HepG2 (cell line): Measurements from ENCODE around the gene AFDN. TPM values are rescaled to one million over a fixed set of nuclear protein-coding genes. Genes with fewer than 3 reads are reported as not detected.

ENCODE experiments used
- GATAD2A ChIP-seq: IDR thresholded peaks from 2 replicates; pipeline ENCODE4 v1.6.1; 2016
- GRHL1 ChIP-seq: sonication (generic); formaldehyde crosslinking; conservative IDR thresholded peaks from 2 replicates; pipeline ENCODE4 v1.8.0; 2022; ENCODE audit warnings: missing genetic modification reagents
- HCFC1 ChIP-seq: fragments of 150-350 bp; IDR thresholded peaks from 2 replicates; pipeline ENCODE4 v1.6.1; 2014; ENCODE audit warnings: low read depth, low read length
- HOXA5 ChIP-seq: sonication (generic); formaldehyde crosslinking; IDR thresholded peaks from 2 replicates; pipeline ENCODE4 v1.4.0; 2020; ENCODE audit warnings: missing genetic modification reagents
- JUNB ChIP-seq: sonication (generic); formaldehyde crosslinking; IDR thresholded peaks from 2 replicates; pipeline ENCODE4 v1.8.0; 2022; ENCODE audit warnings: missing genetic modification reagents, mild to moderate bottlenecking, borderline replicate concordance
- MIER2 ChIP-seq: IDR thresholded peaks from 2 replicates; pipeline ENCODE4 v1.6.1; 2016; ENCODE audit warnings: missing biosample characterization, missing genetic modification reagents
- NRL ChIP-seq: sonication (generic); formaldehyde crosslinking; IDR thresholded peaks from 2 replicates; pipeline ENCODE4 v1.5.0; 2020; ENCODE audit warnings: missing genetic modification reagents, mild to moderate bottlenecking, moderate library complexity, borderline replicate concordance
- PCBP2 ChIP-seq: fragments of 200-400 bp; formaldehyde crosslinking; optimal IDR thresholded peaks from 2 replicates; pipeline ENCODE3; 2018; ENCODE audit warnings: low read length, low read depth; ENCODE audit not compliant: poor library complexity, severe bottlenecking
- PLRG1 ChIP-seq: fragments of 450-650 bp; conservative IDR thresholded peaks from 2 replicates; pipeline ENCODE4 v1.6.1; 2016
- POLR2AphosphoS2 ChIP-seq: IDR thresholded peaks from 2 replicates; pipeline ENCODE4 v1.6.1; 2011; ENCODE audit warnings: low read depth, low read length, improper control_type of control experiment
- TRIM22 ChIP-seq: fragments of 450-650 bp; IDR thresholded peaks from 2 replicates; pipeline ENCODE4 v1.6.1; 2017
- XBP1 ChIP-seq: sonication (generic); formaldehyde crosslinking; IDR thresholded peaks from 2 replicates; pipeline ENCODE4 v1.5.0; 2020; ENCODE audit warnings: missing genetic modification reagents
- ZFP36L2 ChIP-seq: sonication (generic); formaldehyde crosslinking; IDR thresholded peaks from 2 replicates; pipeline ENCODE4 v1.4.0; 2020; ENCODE audit warnings: missing genetic modification reagents
- ZNF12 ChIP-seq: sonication (generic); formaldehyde crosslinking; IDR thresholded peaks from 2 replicates; pipeline ENCODE4 v1.5.0; 2020; ENCODE audit warnings: missing genetic modification reagents
- ZNF20 ChIP-seq: sonication (generic); formaldehyde crosslinking; IDR thresholded peaks from 2 replicates; pipeline ENCODE4 v1.4.0; 2020; ENCODE audit warnings: mild to moderate bottlenecking, moderate library complexity, missing genetic modification reagents
- ZNF460 ChIP-seq: sonication (generic); formaldehyde crosslinking; IDR thresholded peaks from 2 replicates; pipeline ENCODE4 v1.5.1; 2020; ENCODE audit warnings: missing genetic modification reagents, mild to moderate bottlenecking, borderline replicate concordance
- ZNF589 ChIP-seq: sonication (generic); formaldehyde crosslinking; conservative IDR thresholded peaks from 2 replicates; pipeline ENCODE4 v1.8.0; 2022; ENCODE audit warnings: mild to moderate bottlenecking, moderate library complexity, missing genetic modification reagents
- ZNF749 ChIP-seq: sonication (generic); formaldehyde crosslinking; IDR thresholded peaks from 2 replicates; pipeline ENCODE4 v1.8.0; 2022; ENCODE audit warnings: mild to moderate bottlenecking, missing genetic modification reagents, moderate library complexity, borderline replicate concordance
- ZNF839 ChIP-seq: sonication (generic); formaldehyde crosslinking; IDR thresholded peaks from 2 replicates; pipeline ENCODE4 v1.4.0; 2020; ENCODE audit warnings: missing genetic modification reagents, mild to moderate bottlenecking, borderline replicate concordance
- polyA plus RNA-seq, 8 experiments: library from polyadenylated mRNA; depleted of rRNA in 3 of 8; stranded (reverse) in 7 of 8; unstranded in 1 of 8; fragments of >200 nt; fragmentation: Illumina TruSeq in 4 of 8; extraction: Trizol in 4 of 8; gene quantifications; 2 replicates each; pipeline versions ENCODE4 v1.2.1 to v1.2.3, GENCODE V29; 2011 to 2016; ENCODE audit warnings: low read depth in 4 of 8, missing spikeins in 1 of 8, mixed read lengths in 1 of 8; ENCODE audit not compliant: insufficient read depth in 1 of 8
- total RNA-seq, 5 experiments: library from RNA; depleted of rRNA; stranded (reverse); fragments of >200 nt; fragmentation: Illumina TruSeq; extraction: Trizol; gene quantifications; 2 replicates each; pipeline ENCODE4 v1.2.3, GENCODE V29; 2016; ENCODE audit warnings: low read depth in 1 of 5
- TF ChIP-seq, protein P1 (sequence below): sonication (generic); formaldehyde crosslinking; IDR thresholded peaks from 2 replicates; pipeline ENCODE4 v1.4.0; 2020; ENCODE audit warnings: missing genetic modification reagents, mild to moderate bottlenecking, borderline replicate concordance
- TF ChIP-seq, protein P2 (sequence below): sonication (generic); formaldehyde crosslinking; IDR thresholded peaks from 2 replicates; pipeline ENCODE4 v1.5.1; 2020; ENCODE audit warnings: mild to moderate bottlenecking, missing genetic modification reagents, borderline replicate concordance

AFDN gene
- total and polyA plus RNA-seq, 2 of the 13 experiments (the other 11 are each of a cell fraction or from before 2014, with no cell fraction given): 136 to 151 TPM

DNA sequence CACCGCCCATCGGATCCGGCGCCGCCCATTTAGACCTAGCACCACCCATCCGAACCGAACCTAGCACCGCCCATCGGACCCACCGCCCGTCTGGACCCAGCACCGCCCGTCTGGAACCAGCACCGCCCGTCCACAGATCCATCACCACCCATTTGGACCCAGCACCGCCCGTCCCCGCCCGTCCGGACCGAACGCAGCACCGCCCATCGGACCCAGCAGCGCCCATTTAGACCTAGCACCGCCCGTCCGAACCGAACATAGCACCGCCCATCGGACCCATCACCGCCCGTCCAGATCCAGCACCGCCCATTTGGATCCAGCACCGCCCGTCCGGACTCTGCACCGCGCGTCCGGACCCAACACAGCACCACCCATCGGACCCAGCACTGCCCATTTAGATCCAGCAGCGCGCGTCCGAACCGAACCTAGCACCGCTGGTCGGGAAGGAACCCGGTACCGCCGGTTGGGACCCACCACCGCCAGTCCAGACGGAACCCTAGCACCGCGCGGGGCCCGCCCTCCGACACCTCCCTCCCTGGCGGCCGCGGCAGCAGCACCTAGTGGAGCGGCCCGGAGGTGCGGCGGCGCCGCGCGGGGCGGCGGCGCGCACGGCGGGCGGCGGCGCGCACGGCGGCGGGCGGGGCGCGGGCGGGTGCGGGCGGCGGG lies 348 bp upstream of the AFDN start (continued):
- TF ChIP-seq GATAD2A (CRISPR knock-in tag) (no peak), HCFC1 (0 out of 2 replicates have a peak, but pooled peaks have one; percentile 1), POLR2AphosphoS2 (no peak), TRIM22 (no peak), NRL (CRISPR knock-in tag) (no peak; the same call in 1 of the 2 replicates), ZNF20 (CRISPR knock-in tag) (0 out of 2 replicates have a peak, but pooled peaks have one; percentile 4), ZNF589 (CRISPR knock-in tag) (peak; percentile 72; the same call in 1 of the 2 replicates), XBP1 (CRISPR knock-in tag) (no peak), PLRG1 (no peak), MIER2 (no peak), PCBP2 (no peak), ZNF749 (CRISPR knock-in tag) (no peak), ZNF460 (no peak; the same call in none of the 2 replicates), ZNF839 (0 out of 2 replicates have a peak, but pooled peaks have one; percentile 53), GRHL1 (CRISPR knock-in tag) (no peak), ZFP36L2 (CRISPR knock-in tag) (no peak), ZNF12 (CRISPR knock-in tag) (no peak), HOXA5 (CRISPR knock-in tag) (peak; percentile 76), JUNB (CRISPR knock-in tag) (no peak)
- TF ChIP-seq, protein P1, sequence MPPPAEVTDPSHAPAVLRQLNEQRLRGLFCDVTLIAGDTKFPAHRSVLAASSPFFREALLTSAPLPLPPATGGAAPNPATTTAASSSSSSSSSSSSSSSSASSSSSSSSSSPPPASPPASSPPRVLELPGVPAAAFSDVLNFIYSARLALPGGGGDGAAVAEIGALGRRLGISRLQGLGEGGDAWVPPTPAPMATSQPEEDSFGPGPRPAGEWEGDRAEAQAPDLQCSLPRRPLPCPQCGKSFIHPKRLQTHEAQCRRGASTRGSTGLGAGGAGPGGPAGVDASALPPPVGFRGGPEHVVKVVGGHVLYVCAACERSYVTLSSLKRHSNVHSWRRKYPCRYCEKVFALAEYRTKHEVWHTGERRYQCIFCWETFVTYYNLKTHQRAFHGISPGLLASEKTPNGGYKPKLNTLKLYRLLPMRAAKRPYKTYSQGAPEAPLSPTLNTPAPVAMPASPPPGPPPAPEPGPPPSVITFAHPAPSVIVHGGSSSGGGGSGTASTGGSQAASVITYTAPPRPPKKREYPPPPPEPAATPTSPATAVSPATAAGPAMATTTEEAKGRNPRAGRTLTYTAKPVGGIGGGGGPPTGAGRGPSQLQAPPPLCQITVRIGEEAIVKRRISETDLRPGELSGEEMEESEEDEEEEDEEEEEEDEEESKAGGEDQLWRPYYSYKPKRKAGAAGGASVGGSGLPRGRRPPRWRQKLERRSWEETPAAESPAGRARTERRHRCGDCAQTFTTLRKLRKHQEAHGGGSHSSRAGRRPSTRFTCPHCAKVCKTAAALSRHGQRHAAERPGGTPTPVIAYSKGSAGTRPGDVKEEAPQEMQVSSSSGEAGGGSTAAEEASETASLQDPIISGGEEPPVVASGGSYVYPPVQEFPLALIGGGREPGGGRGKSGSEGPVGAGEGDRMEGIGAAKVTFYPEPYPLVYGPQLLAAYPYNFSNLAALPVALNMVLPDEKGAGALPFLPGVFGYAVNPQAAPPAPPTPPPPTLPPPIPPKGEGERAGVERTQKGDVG: no peak
- TF ChIP-seq, protein P2, sequence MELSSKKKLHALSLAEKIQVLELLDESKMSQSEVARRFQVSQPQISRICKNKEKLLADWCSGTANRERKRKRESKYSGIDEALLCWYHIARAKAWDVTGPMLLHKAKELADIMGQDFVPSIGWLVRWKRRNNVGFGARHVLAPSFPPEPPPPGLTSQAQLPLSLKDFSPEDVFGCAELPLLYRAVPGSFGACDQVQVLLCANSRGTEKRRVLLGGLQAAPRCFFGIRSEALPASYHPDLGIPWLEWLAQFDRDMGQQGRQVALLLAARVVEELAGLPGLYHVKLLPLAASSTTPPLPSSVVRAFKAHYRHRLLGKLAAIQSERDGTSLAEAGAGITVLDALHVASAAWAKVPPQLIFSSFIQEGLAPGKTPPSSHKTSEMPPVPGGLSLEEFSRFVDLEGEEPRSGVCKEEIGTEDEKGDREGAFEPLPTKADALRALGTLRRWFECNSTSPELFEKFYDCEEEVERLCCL: 0 out of 2 replicates have a peak, but pooled peaks have one; percentile 34
